Right lobe of liver (tissue), 6 donors: ENCODE data around the gene RNF166. TPM values are rescaled to one million over a fixed set of nuclear protein-coding genes. Genes with fewer than 3 reads are reported as not detected.

Experiments used
- ATAC-seq, 4 donors: fragments of 200-7000 bp; cut with Tn5 transposase; one replicate each; pipeline ENCODE4 v1.9.1; 2020; ENCODE audit warnings: mild to moderate bottlenecking in 4 of 4, moderate library complexity in 4 of 4
- DNase-seq, 3 donors: peaks; one replicate each; pipeline ENCODE4 v3.0.0-alpha.2; 2020
- H3K27ac ChIP-seq, 3 donors: fragments of 200-600 bp; one replicate each; pipeline ENCODE4 v1.8.0; 2022
- H3K27me3 ChIP-seq, 2 donors: fragments of 200-600 bp; one replicate each; pipeline ENCODE4 v1.8.0; 2022
- H3K36me3 ChIP-seq, 4 donors: fragments of 200-600 bp; sonication (generic) in 1 of 4; one replicate each; pipeline versions ENCODE4 v1.5.1 to v1.8.0; 2017 to 2022; ENCODE audit warnings: control low read depth in 1 of 4
- H3K4me1 ChIP-seq, 4 donors: fragments of 200-600 bp; sonication (generic) in 1 of 4; one replicate each; pipeline versions ENCODE4 v1.5.1 to v1.8.0; 2017 to 2022; ENCODE audit warnings: control low read depth in 1 of 4
- H3K4me3 ChIP-seq, 3 donors: fragments of 200-600 bp; one replicate each; pipeline ENCODE4 v1.8.0; 2022
- H3K9me3 ChIP-seq, 4 donors: fragments of 200-600 bp; sonication (generic) in 1 of 4; one replicate each; pipeline versions ENCODE4 v1.5.1 to v1.8.0; 2017 to 2022; ENCODE audit warnings: control low read depth in 1 of 4
- CTCF ChIP-seq, 4 donors: fragments of 200-600 bp in 3 of 4; fragments of 450-650 bp in 1 of 4; IDR thresholded peaks; one replicate each; pipeline versions ENCODE4 v1.5.1 to v1.8.0; 2016 to 2022; ENCODE audit warnings: antibody characterized with exemption in 4 of 4, mild to moderate bottlenecking in 2 of 4
- POLR2A ChIP-seq: fragments of 450-650 bp; IDR thresholded peaks from one replicate; pipeline ENCODE4 v1.6.1; 2017; ENCODE audit warnings: antibody characterized with exemption, mild to moderate bottlenecking
- WGBS: methylation state at CpG from one replicate; pipeline ENCODE4 v1.1.6; 2018; ENCODE audit warnings: low coverage, low lambda C conversion rate; ENCODE audit not compliant: insufficient coverage; ENCODE audit errors: missing lambda C conversion rate; 5-methylcytosine and 5-hydroxymethylcytosine counted together
- intact Hi-C, 2 donors: fragments of 100-400 bp; cut with DNase I; formaldehyde crosslinking; loops; one replicate each; pipeline versions ENCODE4 v1.11.2 to v1.14.1; 2022
- total RNA-seq, 6 experiments: library from RNA; depleted of rRNA in 2 of 6; stranded (reverse); fragments of >200 nt in 2 of 6; fragmentation: NEBNext Ultra II Directional in 3 of 6; extraction: Animal tissue kit (Norgen Biotek cat#: 25700) in 3 of 6; gene quantifications; one replicate each; pipeline versions ENCODE4 v1.1.0 to v1.2.4, GENCODE V29; 2016 to 2023
- donor health status: DM: no; HTN: yes; CAD: no.
- donor health status: DM: no; HTN: no; CAD: no.
- donor health status: DM: no; HTN: no; CAD: no.
- donor health status: DM: no; HTN: yes; CAD: no.
- donor health status: DM: no; HTN: yes; CAD: no.

RNF166 gene
- total RNA-seq, 6 experiments from 2014 or later, result 8.1 to 12.8 (median 10.0) TPM

GRCh38 chr16:88710556-88710955 lies 4.3 kb upstream of the RNF166 start:
- H3K27ac ChIP-seq, result no peak overlapping the region
- H3K4me3 ChIP-seq, result no peak overlapping the region
- H3K9me3 ChIP-seq, result no peaks in the 10 kb centered on the region
- ATAC-seq (no peak), DNase-seq (no peak)
- 68% methylated on average over 6 of the region's 16 CpGs for WGBS
- intact Hi-C loops, result no loop called here
- peaks cover 0 to 21% (median 7%) of the 10 kb centered on the region in 4 donors for H3K36me3 ChIP-seq
- TF ChIP-seq POLR2A (no peak), CTCF (IDR thresholded peaks at IDR 0.05) (no peak)
- no peaks in the 10 kb centered on the region for H3K27me3 ChIP-seq
- peaks cover 0 to 8% (median 3%) of the 10 kb centered on the region in 4 donors for H3K4me1 ChIP-seq

DNA sequence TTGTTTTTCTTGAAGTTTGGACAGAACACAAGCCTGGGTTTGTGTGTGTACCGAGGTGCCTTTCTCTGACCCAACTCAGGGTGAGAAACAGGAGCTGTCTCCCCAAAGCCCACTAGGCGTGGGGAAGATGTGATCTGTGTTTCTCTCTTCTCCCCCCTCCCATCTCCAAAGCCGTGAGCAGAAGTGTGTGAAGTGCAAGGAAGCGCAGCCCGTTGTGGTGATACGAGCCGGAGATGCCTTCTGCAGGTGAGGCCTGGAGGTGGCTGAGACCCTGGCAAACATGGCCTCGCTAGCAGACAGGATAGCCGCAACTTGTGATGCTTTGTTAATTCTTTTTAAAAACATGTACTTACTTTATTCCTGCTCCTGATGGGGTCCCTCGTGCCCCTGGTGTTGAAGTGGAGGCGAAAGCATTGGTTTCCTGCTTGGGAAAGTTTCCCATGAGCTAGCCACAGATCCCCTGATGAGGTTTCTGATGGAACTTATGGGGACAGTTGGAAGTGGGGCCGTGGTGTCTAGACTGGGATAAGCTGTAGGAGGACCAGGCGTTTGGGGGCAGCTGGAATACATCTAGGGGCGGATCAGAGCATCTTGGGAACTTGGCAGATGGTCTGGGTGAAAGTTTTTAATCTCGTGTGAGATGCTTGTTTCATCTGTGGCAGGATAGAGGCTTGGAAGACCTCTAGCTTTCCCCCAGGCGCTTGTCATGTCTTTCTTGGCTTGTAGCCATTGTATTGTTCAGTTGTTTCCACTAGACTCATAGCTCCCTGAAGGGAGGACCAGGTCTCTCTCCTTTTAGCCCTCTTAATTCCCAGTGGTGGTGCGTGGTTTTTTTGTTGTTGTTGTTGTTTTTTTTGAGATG lies 988 bp upstream of the RNF166 start:
- intact Hi-C loops, result no loop called here
- peaks cover 0 to 17% (median 6%) of the 10 kb centered on the region in 4 donors for H3K4me1 ChIP-seq
- peak overlapping the region; percentile 100 for H3K4me3 ChIP-seq
- ATAC-seq (no peak), DNase-seq (no peak)
- H3K27ac ChIP-seq, result peak overlapping the region in 1 of 3 donors; percentile 82
- no peaks in the 10 kb centered on the region for H3K27me3 ChIP-seq
- WGBS, result 29% methylated on average over 11 of the region's 17 CpGs
- TF ChIP-seq POLR2A (no peak), CTCF (IDR thresholded peaks at IDR 0.05) (no peak)
- H3K9me3 ChIP-seq, result no peaks in the 10 kb centered on the region
- no peaks in the 10 kb centered on the region for H3K36me3 ChIP-seq

DNA sequence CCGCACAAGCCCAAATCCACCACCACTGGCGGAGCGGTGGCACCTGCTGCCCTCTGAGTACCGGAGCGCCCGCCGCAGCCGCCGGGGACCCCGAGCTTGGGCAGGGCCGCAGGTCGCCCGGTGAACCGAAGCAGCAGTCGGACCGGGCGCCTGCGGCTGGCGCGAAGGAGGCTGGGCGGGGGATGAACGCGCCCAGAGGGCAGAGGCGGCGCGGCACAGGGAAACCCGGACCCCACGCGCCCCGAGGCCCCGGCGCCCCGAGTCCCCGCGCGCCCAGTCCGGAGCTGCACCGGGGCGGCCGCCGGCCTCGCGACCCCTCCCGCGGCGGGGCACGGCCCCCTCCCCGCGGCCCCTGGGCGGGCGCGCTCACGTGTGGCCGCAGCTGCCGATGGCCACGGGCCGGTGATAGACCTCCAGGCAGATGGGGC lies 393 bp downstream of the RNF166 start:
- TF ChIP-seq CTCF (IDR thresholded peaks at IDR 0.05) (no peak), POLR2A (no peak)
- Histone ChIP-seq H3K9me3 (no peaks in the 10 kb centered on the region), H3K36me3 (no peaks in the 10 kb centered on the region), H3K4me3 (peak overlapping the region; percentile 100), H3K27ac (peak overlapping the region; percentile 53 to 82 (median 75)), H3K27me3 (no peaks in the 10 kb centered on the region), H3K4me1 (peaks cover 0 to 21% (median 6%) of the 10 kb centered on the region in 4 donors)
- DNase-seq (no peak), ATAC-seq (peak in 3 of 4 donors; percentile 1 to 6 (median 2))
- no CpG with 5 or more reads among the region's 57 CpGs for WGBS
- intact Hi-C loops, result no loop called here

DNA sequence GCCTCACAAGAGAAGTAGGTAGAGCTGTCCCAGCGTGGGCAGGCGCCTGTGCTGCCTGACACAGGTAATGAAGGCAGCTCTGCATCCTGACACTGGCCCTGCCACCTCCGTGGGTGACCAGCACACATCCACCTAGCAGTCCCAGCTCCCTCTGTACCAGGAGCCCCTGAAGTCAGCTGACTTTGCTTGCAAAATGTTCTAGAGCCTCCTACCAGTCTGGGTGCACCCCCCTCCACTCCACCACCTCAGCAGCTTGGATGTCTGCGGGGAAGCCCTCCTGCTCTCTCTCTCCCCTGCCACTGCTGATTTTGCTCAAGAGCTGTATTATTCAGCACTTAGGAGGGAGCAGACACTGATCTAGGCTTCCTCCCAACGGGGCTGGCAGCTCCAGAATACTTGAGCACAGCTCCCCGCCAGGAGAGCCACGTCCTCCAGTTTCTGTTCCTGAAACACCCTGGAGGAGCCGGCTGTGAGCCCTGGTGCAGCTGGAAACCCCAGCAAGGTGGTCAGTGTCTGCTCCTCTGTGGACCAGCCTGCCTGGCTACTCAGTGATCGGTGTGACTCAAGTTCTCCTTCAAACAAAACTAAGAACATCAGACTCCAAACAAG lies 1.0 kb downstream of the RNF166 start:
- no peak for DNase-seq
- 7% methylated on average over 3 of the region's 9 CpGs for WGBS
- peaks cover 0 to 21% (median 6%) of the 10 kb centered on the region in 4 donors for H3K4me1 ChIP-seq

More for the DNA sequence above, 1.0 kb downstream of the RNF166 start:
- H3K27ac ChIP-seq, result peak overlapping the region; percentile 46 to 82 (median 75)
- no peaks in the 10 kb centered on the region for H3K27me3 ChIP-seq
- H3K36me3 ChIP-seq, result no peaks in the 10 kb centered on the region
- peak in 1 of 4 donors; percentile 3 for ATAC-seq
- H3K9me3 ChIP-seq, result no peaks in the 10 kb centered on the region
- no peak for TF ChIP-seq CTCF (IDR thresholded peaks at IDR 0.05)
- TF ChIP-seq POLR2A, result no peak
- intact Hi-C loops, result no loop called here
- peak overlapping the region; percentile 100 for H3K4me3 ChIP-seq
